PC-9 (cell line): ENCODE results near the gene FMO4. TPM values are rescaled to one million over a fixed set of nuclear protein-coding genes. Genes with fewer than 3 reads are reported as not detected.

Experiments used
- BruUV-seq: library from RNA; stranded (reverse); fragments of 400-500 nt; replicated peaks from 2 replicates; lab custom pipeline; 2021; lab: Mats Ljungman, UMichigan
- CTCF ChIA-PET: fragments of 300-600 bp; sonication (Branson Sonifier 250); formaldehyde crosslinking; loops from one replicate; lab custom pipeline; 2022; ENCODE audit warnings: antibody characterized with exemption; lab: Charles Lee
- POLR2A ChIA-PET: fragments of 300-600 bp; sonication (Branson Sonifier 250); formaldehyde crosslinking; loops from one replicate; lab custom pipeline; 2022; ENCODE audit warnings: antibody characterized with exemption; ENCODE audit not compliant: unreplicated experiment; lab: Charles Lee
- DNase-seq, 2 experiments: peaks; one replicate each; pipeline versions ENCODE4 v3.0.0 to v3.0.0-alpha.2; 2015 to 2022; ENCODE audit warnings: mixed read lengths in 1 of 2
- H2AFZ ChIP-seq: fragments of 200-600 bp; sonication (generic); 2 replicates; pipeline ENCODE4 v1.8.1; 2017; ENCODE audit warnings: antibody characterized with exemption
- H3F3A ChIP-seq: fragments of 200-600 bp; sonication (generic); 2 replicates; pipeline ENCODE4 v1.8.1; 2017; ENCODE audit warnings: antibody characterized with exemption, mild to moderate bottlenecking, low read depth; ENCODE audit not compliant: insufficient read depth
- H3K27ac ChIP-seq: fragments of 200-600 bp; sonication (generic); 2 replicates; pipeline ENCODE4 v1.6.1; 2016; ENCODE audit warnings: mixed run types
- H3K27me3 ChIP-seq: fragments of 200-600 bp; sonication (generic); 2 replicates; pipeline ENCODE4 v1.6.1; 2016; ENCODE audit warnings: low read depth, mixed run types; ENCODE audit not compliant: insufficient read depth
- H3K36me3 ChIP-seq: fragments of 200-600 bp; sonication (generic); 2 replicates; pipeline ENCODE4 v1.6.1; 2016; ENCODE audit warnings: low read depth, mixed run types
- H3K4me1 ChIP-seq: fragments of 200-600 bp; sonication (generic); replicated peaks from 2 replicates; pipeline ENCODE4 v1.6.1; 2016; ENCODE audit warnings: mixed run types; ENCODE audit not compliant: insufficient read depth
- H3K4me2 ChIP-seq: fragments of 200-600 bp; sonication (generic); 2 replicates; pipeline ENCODE4 v1.6.1; 2017; ENCODE audit warnings: mixed run types
- H3K4me3 ChIP-seq: fragments of 200-600 bp; sonication (generic); 2 replicates; pipeline ENCODE4 v1.6.1; 2016; ENCODE audit warnings: mixed run types
- H3K79me2 ChIP-seq: fragments of 200-600 bp; sonication (generic); 2 replicates; pipeline ENCODE4 v1.6.1; 2017; ENCODE audit warnings: low read depth, mixed run types
- H3K9me2 ChIP-seq: fragments of 200-600 bp; sonication (generic); 2 replicates; pipeline ENCODE4 v1.8.1; 2017; ENCODE audit warnings: mild to moderate bottlenecking; ENCODE audit not compliant: insufficient read depth
- H3K9me3 ChIP-seq: fragments of 200-600 bp; sonication (generic); 2 replicates; pipeline ENCODE4 v1.8.1; 2016; ENCODE audit warnings: low read depth; ENCODE audit not compliant: insufficient read depth
- H4K20me1 ChIP-seq: fragments of 200-600 bp; sonication (generic); 2 replicates; pipeline ENCODE4 v1.8.1; 2017; ENCODE audit not compliant: insufficient read depth
- EZH2 ChIP-seq: fragments of 200-600 bp; sonication (generic); IDR thresholded peaks from 2 replicates; pipeline ENCODE4 v1.8.0; 2017; ENCODE audit warnings: antibody characterized with exemption, low read depth
- intact Hi-C: fragments of 100-400 bp; cut with micrococcal nuclease; formaldehyde crosslinking; loops from one replicate; pipeline ENCODE4 v1.10.0; 2022; ENCODE audit not compliant: unreplicated experiment
- total RNA-seq: library from RNA; stranded (reverse); gene quantifications from 2 replicates; pipeline ENCODE4 v1.2.3, GENCODE V29; 2021
- TF ChIP-seq, protein P1 (sequence below): fragments of 200-600 bp; sonication (generic); conservative IDR thresholded peaks from 2 replicates; pipeline ENCODE4 v1.6.1; 2017; ENCODE audit warnings: mixed run types, antibody characterized with exemption, mild to moderate bottlenecking, moderate library complexity

Gene FMO4
- total RNA-seq, 1 experiment from 2014 or later = 0.61 TPM

- H3K36me3 ChIP-seq = no peaks in the 10 kb centered on the region
- no TSS peak for BruUV-seq
- H3K9me2 ChIP-seq = no peaks in the 10 kb centered on the region
- DNase-seq = no peak
- ChIA-PET CTCF (no interaction called here), POLR2A (no interaction called here)
- H3K9me3 ChIP-seq = no peaks in the 10 kb centered on the region
- H3K4me1 ChIP-seq = no peaks in the 10 kb centered on the region
- H3K4me3 ChIP-seq = no peak overlapping the region
- no peaks in the 10 kb centered on the region for H3K79me2 ChIP-seq
- H3K4me2 ChIP-seq = no peak overlapping the region
- TF ChIP-seq, protein P1, sequence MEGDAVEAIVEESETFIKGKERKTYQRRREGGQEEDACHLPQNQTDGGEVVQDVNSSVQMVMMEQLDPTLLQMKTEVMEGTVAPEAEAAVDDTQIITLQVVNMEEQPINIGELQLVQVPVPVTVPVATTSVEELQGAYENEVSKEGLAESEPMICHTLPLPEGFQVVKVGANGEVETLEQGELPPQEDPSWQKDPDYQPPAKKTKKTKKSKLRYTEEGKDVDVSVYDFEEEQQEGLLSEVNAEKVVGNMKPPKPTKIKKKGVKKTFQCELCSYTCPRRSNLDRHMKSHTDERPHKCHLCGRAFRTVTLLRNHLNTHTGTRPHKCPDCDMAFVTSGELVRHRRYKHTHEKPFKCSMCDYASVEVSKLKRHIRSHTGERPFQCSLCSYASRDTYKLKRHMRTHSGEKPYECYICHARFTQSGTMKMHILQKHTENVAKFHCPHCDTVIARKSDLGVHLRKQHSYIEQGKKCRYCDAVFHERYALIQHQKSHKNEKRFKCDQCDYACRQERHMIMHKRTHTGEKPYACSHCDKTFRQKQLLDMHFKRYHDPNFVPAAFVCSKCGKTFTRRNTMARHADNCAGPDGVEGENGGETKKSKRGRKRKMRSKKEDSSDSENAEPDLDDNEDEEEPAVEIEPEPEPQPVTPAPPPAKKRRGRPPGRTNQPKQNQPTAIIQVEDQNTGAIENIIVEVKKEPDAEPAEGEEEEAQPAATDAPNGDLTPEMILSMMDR = no peak
- no peak for TF ChIP-seq EZH2
- no peak overlapping the region for H2AFZ ChIP-seq
- no peaks in the 10 kb centered on the region for H3F3A ChIP-seq
- H3K27ac ChIP-seq = no peak overlapping the region
- H3K27me3 ChIP-seq = no peaks in the 10 kb centered on the region
- H4K20me1 ChIP-seq = no peaks in the 10 kb centered on the region
- intact Hi-C loops = no loop called here
Observed at GRCh38 chr1:171279678-171280077, 34.3 kb upstream of the FMO4 start.

GRCh38 chr1:171280599-171280998 lies 33.4 kb upstream of the FMO4 start:
- H3K4me3 ChIP-seq = no peak overlapping the region
- no peaks in the 10 kb centered on the region for H3K9me3 ChIP-seq
- TF ChIP-seq EZH2 = no peak
- TF ChIP-seq, protein P1 = no peak
- no peaks in the 10 kb centered on the region for H3K36me3 ChIP-seq
- H2AFZ ChIP-seq = no peak overlapping the region
- no peaks in the 10 kb centered on the region for H3K79me2 ChIP-seq
- H3F3A ChIP-seq = no peaks in the 10 kb centered on the region
- H3K27me3 ChIP-seq = no peaks in the 10 kb centered on the region
- H3K4me2 ChIP-seq = no peak overlapping the region
- intact Hi-C loops = no loop called here
- BruUV-seq = no TSS peak
- H3K27ac ChIP-seq = no peak overlapping the region
- no peak for DNase-seq
- POLR2A ChIA-PET = no interaction called here
- CTCF ChIA-PET = no interaction called here
- no peaks in the 10 kb centered on the region for H3K4me1 ChIP-seq
- no peaks in the 10 kb centered on the region for H4K20me1 ChIP-seq
- H3K9me2 ChIP-seq = no peaks in the 10 kb centered on the region

DNA sequence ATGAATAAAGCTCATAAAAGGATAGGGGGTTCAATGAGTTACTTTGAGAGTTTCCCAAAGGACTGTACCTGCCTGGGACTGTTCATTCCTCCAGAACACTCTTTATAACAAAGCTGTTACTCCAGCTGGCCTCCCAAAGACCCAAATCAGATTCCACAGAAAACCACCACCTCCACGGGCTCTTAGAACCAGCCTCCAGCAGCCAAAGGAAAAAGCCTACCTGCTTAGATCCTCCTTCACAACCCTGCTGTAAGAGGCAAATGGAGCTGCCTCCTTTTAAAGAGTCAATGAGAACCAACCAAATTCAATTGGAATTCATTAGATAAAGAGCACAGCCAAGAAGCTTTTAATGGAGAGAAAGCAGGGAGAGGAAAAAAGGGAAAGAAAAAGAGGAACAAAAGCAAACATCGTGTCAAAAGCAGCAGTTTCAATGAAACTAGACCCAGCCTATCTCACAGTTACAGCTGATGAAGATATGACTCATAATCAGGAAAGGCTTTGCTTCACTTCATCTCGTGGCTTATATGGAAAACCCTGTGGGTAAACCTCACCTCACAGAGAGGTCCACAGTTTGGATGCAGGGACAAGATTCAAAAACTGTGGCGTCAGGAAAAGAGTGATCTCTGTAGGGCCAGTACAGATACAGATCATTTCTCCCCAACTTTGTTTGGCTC lies 27.8 kb upstream of the FMO4 start:
- H3K9me3 ChIP-seq = no peaks in the 10 kb centered on the region
- H2AFZ ChIP-seq = no peak overlapping the region
- intact Hi-C loops = no loop called here
- H3F3A ChIP-seq = no peaks in the 10 kb centered on the region
- H3K4me2 ChIP-seq = no peak overlapping the region
- no peaks in the 10 kb centered on the region for H3K9me2 ChIP-seq
- no peak overlapping the region for H3K27ac ChIP-seq
- TF ChIP-seq, protein P1 = no peak
- TF ChIP-seq EZH2 = no peak
- CTCF ChIA-PET = no interaction called here
- no peak for DNase-seq
- no TSS peak for BruUV-seq
- no peaks in the 10 kb centered on the region for H4K20me1 ChIP-seq
- H3K4me1 ChIP-seq = no peaks in the 10 kb centered on the region
- POLR2A ChIA-PET = no interaction called here
- no peaks in the 10 kb centered on the region for H3K36me3 ChIP-seq
- H3K27me3 ChIP-seq = no peaks in the 10 kb centered on the region
- H3K79me2 ChIP-seq = no peaks in the 10 kb centered on the region
- no peak overlapping the region for H3K4me3 ChIP-seq
